GM12872 (cell line): Measurements from ENCODE around the gene BAMBI.

Source experiments
- CTCF ChIP-seq: IDR thresholded peaks from 3 replicates; pipeline ENCODE4 v1.5.1; 2011; ENCODE audit warnings: low read depth, mild to moderate bottlenecking, low read length, moderate library complexity; ENCODE audit not compliant: insufficient read depth

BAMBI gene

GRCh38 chr10:28694530-28694929 is 17.2 kb downstream of the BAMBI start:
- TF ChIP-seq CTCF, result no peak

GRCh38 chr10:28698075-28698474 is 20.8 kb downstream of the BAMBI start:
- no peak for TF ChIP-seq CTCF

GRCh38 chr10:28704464-28705161 is 27.3 kb downstream of the BAMBI start:
- no peak for TF ChIP-seq CTCF

- no peak for TF ChIP-seq CTCF
Measured at GRCh38 chr10:28705472-28705871, 28.2 kb downstream of the BAMBI start.

- no peak for TF ChIP-seq CTCF
Measured at GRCh38 chr10:28709001-28709710, 31.8 kb downstream of the BAMBI start.

- no peak for TF ChIP-seq CTCF
Measured at GRCh38 chr10:28710202-28710886, 33.0 kb downstream of the BAMBI start.

- no peak for TF ChIP-seq CTCF
Measured at GRCh38 chr10:28711041-28711440, 33.7 kb downstream of the BAMBI start.
